Measurements from ENCODE around the gene HADHA. TPM values are rescaled to one million over a fixed set of nuclear protein-coding genes. Genes with fewer than 3 reads are reported as not detected.
A peak's percentile ranks its signal among the peaks of the same experiment; 100 is the strongest.

HADHA gene
- total RNA-seq, 1 experiment from 2014 or later = 112 TPM

- peaks cover 17 to 51% (median 43%) of the 10 kb centered on the region in 3 experiments for H3K36me3 Mint-ChIP-seq (ENCODE audit: insufficient read depth in 1 of 3, low read depth in 3 of 3)
- no peak overlapping the region for H2BK5ac ChIP-seq (ENCODE audit: insufficient read length, low read length)
- no peaks in the 10 kb centered on the region for H3K4me1 ChIP-seq (ENCODE audit: insufficient read depth, low read length)
- H3K4me2 ChIP-seq (ENCODE audit: insufficient read depth, insufficient read length, low read length) = no peak overlapping the region
- no peak overlapping the region for H2BK12ac ChIP-seq (ENCODE audit: insufficient read length, low read depth, low read length)
- no peak overlapping the region for H4K5ac ChIP-seq (ENCODE audit: insufficient read length, low read depth, low read length)
- H3T11ph ChIP-seq (ENCODE audit: low read length) = no peak overlapping the region
- no peaks in the 10 kb centered on the region for H3K9me3 ChIP-seq (ENCODE audit: control insufficient read depth, low read depth, low read length)
- no peaks in the 10 kb centered on the region for H3K79me2 ChIP-seq (ENCODE audit: insufficient read depth, low read length)
- H2BK120ac ChIP-seq (ENCODE audit: low read depth, low read length, poor library complexity, severe bottlenecking) = no peak overlapping the region
- H3K4me3 Mint-ChIP-seq = peak overlapping the region in 1 of 2 experiments; percentile 19; a peak in 1 of 5 replicates
- no peak overlapping the region for H3K18ac ChIP-seq (ENCODE audit: insufficient read length, low read depth, low read length)
- no CpG with 5 or more reads among the region's 16 CpGs for WGBS (ENCODE audit: extremely low coverage, insufficient read length, low lambda C conversion rate)
- H4K91ac ChIP-seq (ENCODE audit: insufficient read length, low read depth, low read length) = no peak overlapping the region
- no peak overlapping the region for H3K23ac ChIP-seq (ENCODE audit: insufficient read length, low read depth, low read length)
- no peaks in the 10 kb centered on the region for H3K27me3 ChIP-seq (ENCODE audit: insufficient read depth, low read length)
- H3K27ac ChIP-seq (ENCODE audit: insufficient read length, low read depth, low read length) = no peak overlapping the region
- no peaks in the 10 kb centered on the region for H4K20me1 ChIP-seq (ENCODE audit: control insufficient read depth, insufficient read depth, insufficient read length)
- H3K14ac ChIP-seq (ENCODE audit: insufficient read depth, low read length) = no peak overlapping the region; the same call in 1 of the 2 replicates
- no peak for DNase-seq
- no peak overlapping the region for H4K8ac ChIP-seq (replicated peaks; ENCODE audit: insufficient read length, low read depth, low read length)
- no peaks in the 10 kb centered on the region for H3K79me1 ChIP-seq (ENCODE audit: insufficient read depth, low read depth, low read length, poor library complexity, severe bottlenecking)
- no peaks in the 10 kb centered on the region; a peak in 1 of 5 replicates for H3K9me3 Mint-ChIP-seq
- no peak overlapping the region for H2AFZ ChIP-seq (ENCODE audit: low read length)
- H3K9ac ChIP-seq (ENCODE audit: extremely low read depth, insufficient read length, low read length) = no peak overlapping the region
- peak overlapping the region in 2 of 3 experiments; percentile 57 to 80; a peak in 1 of 7 replicates for H3K27ac Mint-ChIP-seq
- no peak overlapping the region for H2AK5ac ChIP-seq (ENCODE audit: insufficient read length, low read length)
- H3K4ac ChIP-seq (ENCODE audit: low read depth, low read length) = no peak overlapping the region
- peaks cover 15 to 23% of the 10 kb centered on the region in 2 experiments for H3K4me1 Mint-ChIP-seq
- H3K23me2 ChIP-seq (ENCODE audit: insufficient read length, low read depth, low read length, poor library complexity, severe bottlenecking) = no peaks in the 10 kb centered on the region
- H2BK20ac ChIP-seq (ENCODE audit: low read depth, low read length, poor library complexity, severe bottlenecking) = no peak overlapping the region
- no peak overlapping the region for H2BK15ac ChIP-seq (ENCODE audit: low read depth, low read length)
- H3K56ac ChIP-seq (ENCODE audit: insufficient read length, low read depth, low read length) = no peak overlapping the region
- no peak for TF ChIP-seq CTCF (conservative IDR thresholded peaks at IDR 0.05)
- peaks cover 22% of the 10 kb centered on the region for H3K27me3 Mint-ChIP-seq (ENCODE audit: low read depth)
Measured at GRCh38 chr2:26187537-26188104, 56.8 kb downstream of the HADHA start.

All from H9 (cell line).